ENCODE measurements around the gene HNRNPL. TPM values are rescaled to one million over a fixed set of nuclear protein-coding genes. Genes with fewer than 3 reads are reported as not detected.
A peak's percentile ranks its signal among the peaks of the same experiment; 100 is the strongest.

HNRNPL gene
- total and polyA plus RNA-seq, 10 of the 15 experiments (the other 5 are each of a cell fraction or from before 2014, with no cell fraction given): 32.5 to 512 (median 306) TPM

GRCh38 chr19:38838986-38839761, 10.6 kb downstream of the HNRNPL start:
- H3K79me2 ChIP-seq (ENCODE audit: control insufficient read depth, insufficient read depth, low read length): peaks cover 17% of the 10 kb centered on the region
- DNase-seq (ENCODE audit: low read depth, low spot score) (no peak), FAIRE-seq (no peak), ATAC-seq (no peak)
- BruUV-seq (replicated peaks): no TSS peak
- ChIA-PET SMC1A (ENCODE audit: uncharacterized antibody, unreplicated experiment) (no interaction called here), POLR2A (no interaction called here), CTCF (no interaction called here), RAD21 (ENCODE audit: unreplicated experiment) (no interaction called here)
- intact Hi-C loops (cut with micrococcal nuclease; ENCODE audit: unreplicated experiment): loop anchor here (10.0 kb wide), 2 partner anchors 46 to 294 kb away; no protein-coding TSS in a partner anchor
- H3K4me3 ChIP-seq: no peak overlapping the region
- H3K27ac ChIP-seq (ENCODE audit: control insufficient read depth, insufficient read depth): no peak overlapping the region
- H3K36me3 ChIP-seq (ENCODE audit: control insufficient read depth in 2 of 2, insufficient read depth in 2 of 2, low read length in 1 of 2): peaks cover 49 to 67% of the 10 kb centered on the region in 2 experiments
- no peak overlapping the region for H3K9ac ChIP-seq (ENCODE audit: control insufficient read depth, insufficient read depth, low read length)
- H3K9me3 ChIP-seq (replicated peaks; ENCODE audit: control insufficient read depth, insufficient read depth, low read length): no peaks in the 10 kb centered on the region
- over 99% methylated on average over 12 of the region's 12 CpGs for WGBS (ENCODE audit: insufficient coverage, insufficient replicate concordance, low lambda C conversion rate, missing lambda C conversion rate)
- TF ChIP-seq POLR2AphosphoS5 (IDR thresholded peaks at IDR 0.05; ENCODE audit: low read length) (peak; percentile 65), SMAD5 (IDR thresholded peaks at IDR 0.05; ENCODE audit: low read depth) (0 out of 2 replicates have a peak, but pooled peaks have one; percentile 2), POLR2A (IDR thresholded peaks at IDR 0.05; ENCODE audit: low read depth, low read length) (peak; percentile 48), CBX5 (IDR thresholded peaks at IDR 0.05; ENCODE audit: low read depth) (no peak), BACH1 (IDR thresholded peaks at IDR 0.05; ENCODE audit: borderline replicate concordance) (peak; percentile 27; the same call in 1 of the 2 replicates)
- TF ChIP-seq, protein P1, sequence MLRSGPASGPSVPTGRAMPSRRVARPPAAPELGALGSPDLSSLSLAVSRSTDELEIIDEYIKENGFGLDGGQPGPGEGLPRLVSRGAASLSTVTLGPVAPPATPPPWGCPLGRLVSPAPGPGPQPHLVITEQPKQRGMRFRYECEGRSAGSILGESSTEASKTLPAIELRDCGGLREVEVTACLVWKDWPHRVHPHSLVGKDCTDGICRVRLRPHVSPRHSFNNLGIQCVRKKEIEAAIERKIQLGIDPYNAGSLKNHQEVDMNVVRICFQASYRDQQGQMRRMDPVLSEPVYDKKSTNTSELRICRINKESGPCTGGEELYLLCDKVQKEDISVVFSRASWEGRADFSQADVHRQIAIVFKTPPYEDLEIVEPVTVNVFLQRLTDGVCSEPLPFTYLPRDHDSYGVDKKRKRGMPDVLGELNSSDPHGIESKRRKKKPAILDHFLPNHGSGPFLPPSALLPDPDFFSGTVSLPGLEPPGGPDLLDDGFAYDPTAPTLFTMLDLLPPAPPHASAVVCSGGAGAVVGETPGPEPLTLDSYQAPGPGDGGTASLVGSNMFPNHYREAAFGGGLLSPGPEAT (IDR thresholded peaks at IDR 0.05; ENCODE audit: low read depth): no peak
- peaks cover 18% of the 10 kb centered on the region for H3K4me1 ChIP-seq (ENCODE audit: control insufficient read depth, insufficient read depth, low read length)
- H3K27me3 ChIP-seq (replicated peaks in 1 of 2; ENCODE audit: control insufficient read depth in 2 of 2, insufficient read depth in 2 of 2, low read length in 1 of 2): no peaks in the 10 kb centered on the region
- in situ Hi-C loops (cut with MboI): no loop called here
- peaks cover 4% of the 10 kb centered on the region for H4K20me1 ChIP-seq (ENCODE audit: control insufficient read depth, insufficient read depth)
- H2AFZ ChIP-seq (ENCODE audit: control insufficient read depth, low read depth, low read length): no peak overlapping the region
- no peak overlapping the region for H3K4me2 ChIP-seq (ENCODE audit: control insufficient read depth, insufficient read depth)
